GM12878 (cell line): ENCODE measurements around the gene NXN. TPM values are rescaled to one million over a fixed set of nuclear protein-coding genes. Genes with fewer than 3 reads are reported as not detected.

Experiments used
- ATAC-seq: fragments of 200-7000 bp; cut with Tn5 transposase; 3 replicates; pipeline ENCODE4 v1.9.1; 2020; ENCODE audit warnings: mild to moderate bottlenecking, moderate library complexity
- BruUV-seq: library from RNA; stranded (reverse); fragments of 400-500 nt; replicated peaks from 2 replicates; lab custom pipeline; 2021; lab: Mats Ljungman, UMichigan
- CTCF ChIA-PET: fragments of 300-600 bp; sonication (Branson Sonifier 250); formaldehyde crosslinking; extraction: SDS; loops from one replicate; lab custom pipeline; 2021; ENCODE audit warnings: inconsistent platforms; lab: Yijun Ruan, JAX
- POLR2A ChIA-PET: fragments of 350-600 bp; formaldehyde crosslinking; extraction: SDS; loops from one replicate; lab custom pipeline; 2021; ENCODE audit warnings: inconsistent platforms; lab: Charles Lee
- RAD21 ChIA-PET: fragments of 300-600 bp; sonication (Branson Sonifier 250); formaldehyde crosslinking; loops from one replicate; lab custom pipeline; 2023; ENCODE audit warnings: antibody characterized with exemption; ENCODE audit not compliant: unreplicated experiment; lab: Charles Lee
- SMC1A ChIA-PET: fragments of 300-600 bp; sonication (Branson Sonifier 250); formaldehyde crosslinking; loops from one replicate; lab custom pipeline; 2023; ENCODE audit not compliant: unreplicated experiment, uncharacterized antibody; lab: Charles Lee
- DNase-seq: peaks from one replicate; pipeline ENCODE4 v3.0.0-alpha.2; 2011; ENCODE audit warnings: low read depth, low spot score
- FAIRE-seq: peaks from 3 replicates; lab custom pipeline; 2011; peaks lifted over from hg19 to GRCh38; lab: Jason Lieb, UNC
- H2AFZ ChIP-seq: 2 replicates; pipeline ENCODE4 v1.6.0; 2011; ENCODE audit warnings: low read depth, low read length, control low read depth; ENCODE audit not compliant: control insufficient read depth
- H3K27ac ChIP-seq: 2 replicates; pipeline ENCODE4 v1.5.1; 2011; ENCODE audit warnings: control low read depth; ENCODE audit not compliant: control insufficient read depth, insufficient read depth
- H3K27me3 ChIP-seq, 2 experiments: replicated peaks in 1 of 2; 2 replicates each; pipeline versions ENCODE4 v1.6.0 to v1.6.1; 2011; ENCODE audit warnings: low read length in 1 of 2; ENCODE audit not compliant: control insufficient read depth in 2 of 2, insufficient read depth in 2 of 2
- H3K36me3 ChIP-seq, 2 experiments: 2 replicates each; pipeline ENCODE4 v1.5.1; 2011; ENCODE audit warnings: low read length in 1 of 2; ENCODE audit not compliant: control insufficient read depth in 2 of 2, insufficient read depth in 2 of 2
- H3K4me1 ChIP-seq: 2 replicates; pipeline ENCODE4 v1.6.1; 2011; ENCODE audit warnings: mild to moderate bottlenecking, low read length, moderate library complexity, mixed read lengths; ENCODE audit not compliant: control insufficient read depth, insufficient read depth
- H3K4me2 ChIP-seq: 2 replicates; pipeline ENCODE4 v1.6.0; 2011; ENCODE audit warnings: control low read depth; ENCODE audit not compliant: control insufficient read depth, insufficient read depth
- H3K4me3 ChIP-seq: fragments of 200-600 bp; sonication (generic); 2 replicates; pipeline ENCODE4 v1.5.1; 2016
- H3K79me2 ChIP-seq: 2 replicates; pipeline ENCODE4 v1.6.0; 2011; ENCODE audit warnings: low read length; ENCODE audit not compliant: control insufficient read depth, insufficient read depth
- H3K9ac ChIP-seq: 2 replicates; pipeline ENCODE4 v1.8.0; 2011; ENCODE audit warnings: low read length, control low read depth, mixed read lengths; ENCODE audit not compliant: control insufficient read depth, insufficient read depth
- H3K9me3 ChIP-seq: replicated peaks from 3 replicates; pipeline ENCODE4 v1.5.1; 2011; ENCODE audit warnings: mild to moderate bottlenecking, low read length; ENCODE audit not compliant: control insufficient read depth, insufficient read depth
- H4K20me1 ChIP-seq: 2 replicates; pipeline ENCODE4 v1.6.0; 2011; ENCODE audit not compliant: control insufficient read depth, insufficient read depth
- BACH1 ChIP-seq: fragments of 450-650 bp; IDR thresholded peaks from 2 replicates; pipeline ENCODE4 v1.6.1; 2017; ENCODE audit warnings: mild to moderate bottlenecking, borderline replicate concordance
- BMI1 ChIP-seq: fragments of 450-650 bp; IDR thresholded peaks from 2 replicates; pipeline ENCODE4 v1.6.1; 2016; ENCODE audit warnings: mild to moderate bottlenecking, moderate library complexity, borderline replicate concordance
- EGR1 ChIP-seq, 2 experiments: IDR thresholded peaks; 1 replicate in 1 of 2; 2 replicates in 1 of 2; pipeline ENCODE4 v1.6.1; 2011 to 2012; ENCODE audit warnings: low read depth in 2 of 2, low read length in 2 of 2, borderline replicate concordance in 1 of 2, mild to moderate bottlenecking in 1 of 2, moderate library complexity in 1 of 2
- MXI1 ChIP-seq: fragments of 150-350 bp; IDR thresholded peaks from 2 replicates; pipeline ENCODE4 v1.6.1; 2011; ENCODE audit warnings: low read depth, mild to moderate bottlenecking, inconsistent platforms, low read length, improper control_type of control experiment
- NR2C1 ChIP-seq: fragments of 450-650 bp; IDR thresholded peaks from 2 replicates; pipeline ENCODE4 v1.6.1; 2017; ENCODE audit warnings: antibody characterized with exemption, mild to moderate bottlenecking, moderate library complexity
- NRF1 ChIP-seq: conservative IDR thresholded peaks from 2 replicates; pipeline ENCODE4 v1.6.1; 2011; ENCODE audit warnings: mild to moderate bottlenecking, low read depth, low read length, improper control_type of control experiment
- PAX5 ChIP-seq: IDR thresholded peaks from 2 replicates; pipeline ENCODE4 v1.6.1; 2011; ENCODE audit warnings: low read depth, low read length, borderline replicate concordance
- PAX8 ChIP-seq: fragments of 450-650 bp; IDR thresholded peaks from 2 replicates; pipeline ENCODE4 v1.6.1; 2017; ENCODE audit warnings: mild to moderate bottlenecking, moderate library complexity
- POLR2AphosphoS5 ChIP-seq: IDR thresholded peaks from 2 replicates; pipeline ENCODE4 v1.6.1; 2011; ENCODE audit warnings: mild to moderate bottlenecking, low read length, inconsistent platforms
- TCF7 ChIP-seq: IDR thresholded peaks from 2 replicates; pipeline ENCODE4 v1.6.1; 2014; ENCODE audit warnings: antibody characterized with exemption, borderline replicate concordance
- WRNIP1 ChIP-seq: IDR thresholded peaks from 2 replicates; pipeline ENCODE4 v1.6.1; 2011; ENCODE audit warnings: low read depth, low read length, improper control_type of control experiment, borderline replicate concordance
- WGBS: methylation state at CpG from one replicate; pipeline ENCODE4 v1.1.6; 2016; ENCODE audit warnings: low lambda C conversion rate; ENCODE audit not compliant: insufficient replicate concordance, insufficient coverage; ENCODE audit errors: missing lambda C conversion rate; 5-methylcytosine and 5-hydroxymethylcytosine counted together
- in situ Hi-C: fragments of 300-500 bp; cut with MboI; formaldehyde crosslinking; loops from 9 replicates; pipeline ENCODE4 v1.14.3; 2018; ENCODE audit warnings: mixed read lengths
- intact Hi-C: fragments of 100-400 bp; cut with micrococcal nuclease; formaldehyde crosslinking; loops from one replicate; pipeline ENCODE4 v1.14.2; 2022; ENCODE audit not compliant: unreplicated experiment
- polyA plus RNA-seq, 11 experiments: library from polyadenylated mRNA; depleted of rRNA in 4 of 11; unstranded in 6 of 11; stranded (reverse) in 5 of 11; fragments of >200 nt; fragmentation: Nextera tagmentation in 4 of 11; fragmentation: Illumina TruSeq in 1 of 11; extraction: Ambion mirVana in 4 of 11; extraction: Trizol in 1 of 11; gene quantifications; 1 replicate in 1 of 11; 2 replicates in 10 of 11; pipeline versions ENCODE4 v1.2.1 to v1.2.3, GENCODE V29; 2011 to 2016; ENCODE audit warnings: inconsistent platforms in 2 of 11, missing spikeins in 2 of 11, low read depth in 1 of 11
- total RNA-seq, 4 experiments: library from RNA; depleted of rRNA in 3 of 4; stranded (reverse); fragments of >200 nt in 3 of 4; fragmentation: Illumina TruSeq in 1 of 4; extraction: Trizol in 1 of 4; gene quantifications; 2 replicates each; pipeline versions ENCODE4 v1.2.1 to v1.2.3, GENCODE V29; 2013 to 2021
- TF ChIP-seq, protein P1 (sequence below): IDR thresholded peaks from 2 replicates; pipeline ENCODE4 v1.6.1; 2012; ENCODE audit warnings: low read length, inconsistent platforms
- TF ChIP-seq, protein P2 (sequence below): fragments of 150-350 bp; IDR thresholded peaks from 2 replicates; pipeline ENCODE4 v1.6.1; 2014; ENCODE audit warnings: mild to moderate bottlenecking, low read depth, low read length

NXN gene
- total and polyA plus RNA-seq, 10 of the 15 experiments (the other 5 are each of a cell fraction or from before 2014, with no cell fraction given) = 0.04 to 1.2 (median 0.30) TPM

DNA sequence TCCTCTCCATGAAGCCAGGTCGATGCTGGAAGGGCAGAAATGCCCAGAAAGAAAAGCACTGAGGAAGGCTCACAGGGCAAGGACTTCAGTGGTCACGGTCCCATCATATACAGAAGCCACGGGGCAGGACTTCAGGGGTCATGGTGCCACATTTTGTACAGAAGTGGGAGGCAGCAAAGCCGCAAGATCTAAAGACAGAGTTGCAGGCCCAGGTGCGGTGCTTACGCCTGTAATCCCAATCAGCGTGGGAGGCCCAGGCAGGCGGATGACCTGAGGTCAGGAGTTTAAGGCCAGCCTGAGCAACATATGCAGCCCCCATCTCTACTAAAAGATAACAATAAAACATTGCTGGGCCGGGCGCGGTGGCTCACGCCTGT, 96.0 kb downstream of the NXN start:
- SMC1A ChIA-PET = no interaction called here
- Histone ChIP-seq H3K9ac (no peak overlapping the region), H4K20me1 (no peaks in the 10 kb centered on the region), H3K36me3 (no peaks in the 10 kb centered on the region), H3K4me1 (no peaks in the 10 kb centered on the region), H3K27me3 (no peaks in the 10 kb centered on the region), H3K4me2 (no peak overlapping the region), H3K9me3 (no peaks in the 10 kb centered on the region), H3K4me3 (no peak overlapping the region), H3K79me2 (no peaks in the 10 kb centered on the region), H2AFZ (no peak overlapping the region), H3K27ac (no peak overlapping the region)
- CTCF ChIA-PET = interaction anchor here (1.0 kb wide), 1 partner anchor 113 kb away, joined by 3 read pairs; the partner anchor contains the start of gene TIMM22
- WGBS = 63% methylated on average over 12 of the region's 12 CpGs
- ATAC-seq = no peak
- in situ Hi-C loops (no loop called here), intact Hi-C loops (no loop called here)
- no TSS peak for BruUV-seq
- DNase-seq = no peak
- TF ChIP-seq NR2C1 (no peak), WRNIP1 (no peak), PAX5 (no peak), POLR2AphosphoS5 (no peak), PAX8 (no peak), MXI1 (no peak), BMI1 (no peak), TCF7 (no peak), BACH1 (no peak), NRF1 (no peak), EGR1 (IDR thresholded peaks at IDR 0.05; ENCODE audit: borderline replicate concordance in 1 of 2, low read depth in 2 of 2, low read length in 2 of 2) (no peak)
- TF ChIP-seq, protein P1, sequence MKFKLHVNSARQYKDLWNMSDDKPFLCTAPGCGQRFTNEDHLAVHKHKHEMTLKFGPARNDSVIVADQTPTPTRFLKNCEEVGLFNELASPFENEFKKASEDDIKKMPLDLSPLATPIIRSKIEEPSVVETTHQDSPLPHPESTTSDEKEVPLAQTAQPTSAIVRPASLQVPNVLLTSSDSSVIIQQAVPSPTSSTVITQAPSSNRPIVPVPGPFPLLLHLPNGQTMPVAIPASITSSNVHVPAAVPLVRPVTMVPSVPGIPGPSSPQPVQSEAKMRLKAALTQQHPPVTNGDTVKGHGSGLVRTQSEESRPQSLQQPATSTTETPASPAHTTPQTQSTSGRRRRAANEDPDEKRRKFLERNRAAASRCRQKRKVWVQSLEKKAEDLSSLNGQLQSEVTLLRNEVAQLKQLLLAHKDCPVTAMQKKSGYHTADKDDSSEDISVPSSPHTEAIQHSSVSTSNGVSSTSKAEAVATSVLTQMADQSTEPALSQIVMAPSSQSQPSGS = no peak
- TF ChIP-seq, protein P2, sequence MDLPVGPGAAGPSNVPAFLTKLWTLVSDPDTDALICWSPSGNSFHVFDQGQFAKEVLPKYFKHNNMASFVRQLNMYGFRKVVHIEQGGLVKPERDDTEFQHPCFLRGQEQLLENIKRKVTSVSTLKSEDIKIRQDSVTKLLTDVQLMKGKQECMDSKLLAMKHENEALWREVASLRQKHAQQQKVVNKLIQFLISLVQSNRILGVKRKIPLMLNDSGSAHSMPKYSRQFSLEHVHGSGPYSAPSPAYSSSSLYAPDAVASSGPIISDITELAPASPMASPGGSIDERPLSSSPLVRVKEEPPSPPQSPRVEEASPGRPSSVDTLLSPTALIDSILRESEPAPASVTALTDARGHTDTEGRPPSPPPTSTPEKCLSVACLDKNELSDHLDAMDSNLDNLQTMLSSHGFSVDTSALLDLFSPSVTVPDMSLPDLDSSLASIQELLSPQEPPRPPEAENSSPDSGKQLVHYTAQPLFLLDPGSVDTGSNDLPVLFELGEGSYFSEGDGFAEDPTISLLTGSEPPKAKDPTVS = no peak
- no peak for FAIRE-seq
- RAD21 ChIA-PET = no interaction called here
- POLR2A ChIA-PET = no interaction called here
